K562 (cell line): Measurements from ENCODE around the gene RAB14. TPM values are rescaled to one million over a fixed set of nuclear protein-coding genes. Genes with fewer than 3 reads are reported as not detected.

ENCODE experiments used
- ATAC-seq: fragments of 200-7000 bp; cut with Tn5 transposase; 3 replicates; pipeline ENCODE4 v1.9.1; 2020; ENCODE audit warnings: moderate library complexity
- BruUV-seq: library from RNA; stranded (reverse); fragments of 400-500 nt; replicated peaks from 2 replicates; lab custom pipeline; 2021; lab: Mats Ljungman, UMichigan
- CTCF ChIA-PET: fragments of 300-600 bp; formaldehyde crosslinking; extraction: SDS; loops from one replicate; lab custom pipeline; 2021; ENCODE audit warnings: low intra/inter-chr PET ratio; lab: Yijun Ruan, JAX
- POLR2A ChIA-PET: fragments of 300-600, 350-650 bp; sonication (Branson Sonifier 250); formaldehyde crosslinking; extraction: SDS; loops from one replicate; lab custom pipeline; 2021; ENCODE audit warnings: antibody characterized with exemption, inconsistent platforms; lab: Yijun Ruan, JAX
- DNase-seq, 4 experiments: peaks; one replicate each; pipeline versions ENCODE4 v3.0.0 to v3.0.0-alpha.2; 2011 to 2018; ENCODE audit warnings: low spot score in 3 of 4, mixed read lengths in 3 of 4; ENCODE audit errors: extremely low read depth in 1 of 4
- FAIRE-seq: peaks from 2 replicates; lab custom pipeline; 2011; peaks lifted over from hg19 to GRCh38; lab: Jason Lieb, UNC
- H2AFZ ChIP-seq: 2 replicates; pipeline ENCODE4 v1.6.0; 2011; ENCODE audit warnings: low read depth, low read length, control low read depth, inconsistent platforms
- H3K27ac ChIP-seq: fragments of 200-600 bp; 3 replicates; pipeline ENCODE4 v1.8.0; 2011; ENCODE audit warnings: low read depth, mild to moderate bottlenecking, control low read depth, inconsistent platforms, low read length, moderate library complexity, mixed read lengths; ENCODE audit errors: extremely low read depth
- H3K27me3 ChIP-seq, 2 experiments: fragments of 300-600 bp in 1 of 2; 2 replicates in 1 of 2; 3 replicates in 1 of 2; pipeline versions ENCODE4 v1.6.0 to v1.8.0; 2011; ENCODE audit warnings: inconsistent platforms in 2 of 2, low read length in 2 of 2, mild to moderate bottlenecking in 1 of 2, mixed read lengths in 1 of 2, moderate library complexity in 1 of 2; ENCODE audit not compliant: control insufficient read depth in 2 of 2, insufficient read depth in 2 of 2
- H3K36me3 ChIP-seq: fragments of 300-600 bp; 3 replicates; pipeline ENCODE4 v1.8.0; 2011; ENCODE audit warnings: mild to moderate bottlenecking, low read length, inconsistent platforms; ENCODE audit not compliant: control insufficient read depth, insufficient read depth
- H3K4me1 ChIP-seq, 2 experiments: fragments of 200-600 bp in 1 of 2; replicated peaks in 1 of 2; 2 replicates in 1 of 2; 3 replicates in 1 of 2; pipeline versions ENCODE4 v1.5.1 to v1.8.0; 2011; ENCODE audit warnings: inconsistent platforms in 2 of 2, low read length in 2 of 2, mild to moderate bottlenecking in 1 of 2, mixed read lengths in 1 of 2, moderate library complexity in 1 of 2; ENCODE audit not compliant: control insufficient read depth in 2 of 2, insufficient read depth in 2 of 2
- H3K4me2 ChIP-seq: 2 replicates; pipeline ENCODE4 v1.6.1; 2011; ENCODE audit warnings: low read length, control low read depth, inconsistent platforms, mixed read lengths; ENCODE audit not compliant: insufficient read depth
- H3K4me3 ChIP-seq: fragments of 200-600 bp; sonication (generic), shearing (Covaris generic); 2 replicates; pipeline ENCODE4 v1.5.1; 2016; ENCODE audit warnings: control low read depth, inconsistent platforms
- H3K79me2 ChIP-seq: fragments of 200-600 bp; 3 replicates; pipeline ENCODE4 v1.8.0; 2011; ENCODE audit warnings: low read length, inconsistent platforms; ENCODE audit not compliant: control insufficient read depth, insufficient read depth
- H3K9ac ChIP-seq, 2 experiments: 2 replicates each; pipeline versions ENCODE4 v1.6.0 to v1.6.1; 2011; ENCODE audit warnings: low read depth in 2 of 2, low read length in 2 of 2, control low read depth in 1 of 2, inconsistent platforms in 1 of 2, mild to moderate bottlenecking in 1 of 2, mixed read lengths in 1 of 2; ENCODE audit not compliant: insufficient read depth in 1 of 2
- H3K9me1 ChIP-seq: one replicate; pipeline ENCODE4 v1.6.0; 2011; ENCODE audit warnings: inconsistent platforms, mild to moderate bottlenecking, low read length, moderate library complexity; ENCODE audit not compliant: control insufficient read depth, insufficient read depth
- H3K9me3 ChIP-seq: replicated peaks from 2 replicates; pipeline ENCODE4 v1.5.1; 2011; ENCODE audit warnings: low read depth, low read length, inconsistent platforms; ENCODE audit not compliant: control insufficient read depth, insufficient read depth
- H4K20me1 ChIP-seq: replicated peaks from 2 replicates; pipeline ENCODE4 v1.6.1; 2011; ENCODE audit warnings: low read length, inconsistent platforms, mixed read lengths; ENCODE audit not compliant: control insufficient read depth, insufficient read depth
- CREB5 ChIP-seq: fragments of 250-450 bp; sonication (Bioruptor Pico); IDR thresholded peaks from 2 replicates; pipeline ENCODE4 v1.5.0; 2020; ENCODE audit warnings: mild to moderate bottlenecking
- KLF16 ChIP-seq: IDR thresholded peaks from 2 replicates; pipeline ENCODE4 v1.6.1; 2016; ENCODE audit warnings: antibody characterized with exemption
- MAFG ChIP-seq: fragments of 450-650 bp; conservative IDR thresholded peaks from 2 replicates; pipeline ENCODE4 v1.6.1; 2016; ENCODE audit warnings: missing genetic modification characterization, missing compliant biosample characterization
- NONO ChIP-seq, 2 experiments: fragments of 200-400 bp in 1 of 2; fragments of 450-650 bp in 1 of 2; formaldehyde crosslinking in 1 of 2; IDR thresholded peaks; 2 replicates each; pipeline ENCODE4 v1.6.1; 2017; ENCODE audit warnings: low read depth in 2 of 2, mild to moderate bottlenecking in 2 of 2, moderate library complexity in 2 of 2, low read length in 1 of 2
- SNRNP70 ChIP-seq: fragments of 200-400 bp; formaldehyde crosslinking; optimal IDR thresholded peaks from 2 replicates; pipeline ENCODE3; 2017; ENCODE audit warnings: low read depth, low read length
- TSC22D4 ChIP-seq: fragments of 450-650 bp; IDR thresholded peaks from 2 replicates; pipeline ENCODE4 v1.6.1; 2016; ENCODE audit warnings: missing genetic modification characterization, missing biosample characterization, control low read depth
- ZNF253 ChIP-seq: fragments of 250-450 bp; sonication (Bioruptor Pico); conservative IDR thresholded peaks from 2 replicates; pipeline ENCODE4 v1.6.1; 2021; ENCODE audit warnings: mild to moderate bottlenecking
- WGBS: fragments of 100-300 bp; shearing (Covaris generic); methylation state at CpG from one replicate; pipeline ENCODE4 v1.1.6; 2016; ENCODE audit warnings: low coverage, mixed read lengths; ENCODE audit not compliant: insufficient coverage; ENCODE audit errors: missing lambda C conversion rate; 5-methylcytosine and 5-hydroxymethylcytosine counted together
- in situ Hi-C: fragments of 300-500 bp; cut with MboI; formaldehyde crosslinking; loops from 4 replicates; pipeline ENCODE4 v1.15.0; 2018; ENCODE audit warnings: inconsistent platforms, mixed read lengths
- intact Hi-C: fragments of 100-400 bp; cut with micrococcal nuclease; formaldehyde crosslinking; loops from 2 replicates; pipeline ENCODE4 v1.14.2; 2022
- polyA plus RNA-seq, 8 experiments: library from polyadenylated mRNA; depleted of rRNA in 4 of 8; stranded (reverse) in 5 of 8; unstranded in 3 of 8; fragments of >200 nt; fragmentation: Nextera tagmentation in 2 of 8; fragmentation: Illumina TruSeq in 1 of 8; extraction: Ambion mirVana in 2 of 8; extraction: Trizol in 1 of 8; gene quantifications; 2 replicates each; pipeline versions ENCODE4 v1.2.1 to v1.2.3, GENCODE V29; 2011 to 2014; ENCODE audit warnings: inconsistent platforms in 1 of 8, missing spikeins in 1 of 8
- total RNA-seq, 7 experiments: library from RNA; depleted of rRNA in 6 of 7; stranded (reverse); fragments of >200 nt in 6 of 7; fragmentation: Illumina TruSeq in 2 of 7; extraction: Trizol in 2 of 7; gene quantifications; 2 replicates each; pipeline versions ENCODE4 v1.2.1 to v1.2.3, GENCODE V29; 2011 to 2021; ENCODE audit warnings: low replicate concordance in 1 of 7
- TF ChIP-seq, protein P1 (sequence below): fragments of 450-650 bp; formaldehyde crosslinking; IDR thresholded peaks from 2 replicates; pipeline ENCODE4 v1.4.0; 2020; ENCODE audit warnings: mild to moderate bottlenecking, moderate library complexity

The RAB14 gene
- total and polyA plus RNA-seq, 9 of the 15 experiments (the other 6 are each of a cell fraction or from before 2014, with no cell fraction given) = 10.3 to 41.8 (median 20.9) TPM

GRCh38 chr9:121185774-121186403 is 15.8 kb downstream of the RAB14 start:
- no peak overlapping the region for H3K4me3 ChIP-seq
- ATAC-seq = peak; percentile 10; the same call in 2 of the 3 replicates
- no peak overlapping the region for H3K4me2 ChIP-seq
- no peaks in the 10 kb centered on the region for H3K27me3 ChIP-seq
- no peaks in the 10 kb centered on the region; a peak in 3 of 5 replicates for H3K4me1 ChIP-seq
- WGBS = 80% methylated on average over 4 of the region's 4 CpGs
- no peaks in the 10 kb centered on the region for H3K9me3 ChIP-seq
- TF ChIP-seq, protein P1, sequence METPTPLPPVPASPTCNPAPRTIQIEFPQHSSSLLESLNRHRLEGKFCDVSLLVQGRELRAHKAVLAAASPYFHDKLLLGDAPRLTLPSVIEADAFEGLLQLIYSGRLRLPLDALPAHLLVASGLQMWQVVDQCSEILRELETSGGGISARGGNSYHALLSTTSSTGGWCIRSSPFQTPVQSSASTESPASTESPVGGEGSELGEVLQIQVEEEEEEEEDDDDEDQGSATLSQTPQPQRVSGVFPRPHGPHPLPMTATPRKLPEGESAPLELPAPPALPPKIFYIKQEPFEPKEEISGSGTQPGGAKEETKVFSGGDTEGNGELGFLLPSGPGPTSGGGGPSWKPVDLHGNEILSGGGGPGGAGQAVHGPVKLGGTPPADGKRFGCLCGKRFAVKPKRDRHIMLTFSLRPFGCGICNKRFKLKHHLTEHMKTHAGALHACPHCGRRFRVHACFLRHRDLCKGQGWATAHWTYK (CRISPR knock-in tag) = no peak
- TF ChIP-seq KLF16 = no peak
- no peak for TF ChIP-seq CREB5
- no peak for TF ChIP-seq SNRNP70
- no peak for TF ChIP-seq MAFG (tag)
- TF ChIP-seq TSC22D4 (tag) = no peak
- TF ChIP-seq NONO (IDR thresholded peaks at IDR 0.05; ENCODE audit: low read depth in 2 of 2, low read length in 1 of 2) = no peak
- TF ChIP-seq ZNF253 (CRISPR knock-in tag) = no peak
- no peak for DNase-seq
- ChIA-PET POLR2A (interaction anchor here (0.6 to 2.0 kb wide), 7 partner anchors 10 to 104 kb away, joined by 3 to 10 read pairs (median 4); no protein-coding TSS in a partner anchor), CTCF (no interaction called here)
- in situ Hi-C loops (no loop called here), intact Hi-C loops (no loop called here)
- no peak overlapping the region for H3K27ac ChIP-seq
- H3K9ac ChIP-seq = no peak overlapping the region
- no peaks in the 10 kb centered on the region for H4K20me1 ChIP-seq
- peaks cover 82% of the 10 kb centered on the region for H3K36me3 ChIP-seq
- no peak for FAIRE-seq
- H3K9me1 ChIP-seq = no peaks in the 10 kb centered on the region
- BruUV-seq = no TSS peak
- no peak overlapping the region for H2AFZ ChIP-seq
- H3K79me2 ChIP-seq = peaks cover 75% of the 10 kb centered on the region
